Endothelial cell of umbilical vein (primary cell): ENCODE data around the gene EFS. TPM values are rescaled to one million over a fixed set of nuclear protein-coding genes. Genes with fewer than 3 reads are reported as not detected.

Experiments used
- BruUV-seq: library from RNA; stranded (reverse); fragments of 400-500 nt; replicated peaks from 2 replicates; lab custom pipeline; 2021; lab: Mats Ljungman, UMichigan
- CTCF ChIA-PET: fragments of 300-600, 350-600 bp; sonication (Branson Sonifier 250); formaldehyde crosslinking; loops from one replicate; lab custom pipeline; 2021; ENCODE audit warnings: antibody characterized with exemption, inconsistent platforms; lab: Charles Lee
- POLR2A ChIA-PET: fragments of 300-600, 350-600 bp; sonication (Branson Sonifier 250); formaldehyde crosslinking; loops from one replicate; lab custom pipeline; 2021; ENCODE audit warnings: antibody characterized with exemption, inconsistent platforms; lab: Charles Lee
- DNase-seq: peaks from one replicate; pipeline ENCODE4 v3.0.0-alpha.2; 2011; ENCODE audit warnings: low read depth, low spot score
- FAIRE-seq: peaks from 2 replicates; lab custom pipeline; 2011; peaks lifted over from hg19 to GRCh38; lab: Jason Lieb, UNC
- H2AFZ ChIP-seq: 2 replicates; pipeline ENCODE4 v1.6.0; 2012; ENCODE audit warnings: low read depth, low read length, control low read depth, inconsistent platforms
- H3K27ac ChIP-seq: 2 replicates; pipeline ENCODE4 v1.5.1; 2011; ENCODE audit warnings: low read depth, mild to moderate bottlenecking, control low read depth, low read length, moderate library complexity; ENCODE audit not compliant: insufficient read depth
- H3K27me3 ChIP-seq, 2 experiments: 2 replicates each; pipeline versions ENCODE4 v1.6.0 to v1.6.1; 2011; ENCODE audit warnings: low read length in 2 of 2, mixed read lengths in 1 of 2; ENCODE audit not compliant: control insufficient read depth in 2 of 2, insufficient read depth in 2 of 2
- H3K36me3 ChIP-seq, 2 experiments: 2 replicates in 1 of 2; 3 replicates in 1 of 2; pipeline ENCODE4 v1.5.1; 2011; ENCODE audit warnings: low read length in 2 of 2, mild to moderate bottlenecking in 1 of 2, moderate library complexity in 1 of 2; ENCODE audit not compliant: control insufficient read depth in 2 of 2, insufficient read depth in 2 of 2; ENCODE audit errors: extremely low read depth in 1 of 2
- H3K4me1 ChIP-seq: 3 replicates; pipeline ENCODE4 v1.5.1; 2011; ENCODE audit warnings: mild to moderate bottlenecking, low read length; ENCODE audit not compliant: control insufficient read depth, insufficient read depth; ENCODE audit errors: extremely low read depth
- H3K4me2 ChIP-seq: 2 replicates; pipeline ENCODE4 v1.6.1; 2011; ENCODE audit warnings: low read length, control low read depth, mixed read lengths; ENCODE audit not compliant: insufficient read depth
- H3K4me3 ChIP-seq, 3 experiments: fragments of 200-600 bp in 1 of 3; sonication (generic), shearing (Covaris generic) in 1 of 3; replicated peaks in 1 of 3; 2 replicates each; pipeline ENCODE4 v1.5.1; 2011 to 2016; ENCODE audit warnings: control low read depth in 3 of 3, low read length in 3 of 3, mild to moderate bottlenecking in 2 of 3, inconsistent platforms in 1 of 3, low read depth in 1 of 3, moderate library complexity in 1 of 3; ENCODE audit not compliant: insufficient read depth in 1 of 3
- H3K79me2 ChIP-seq: 2 replicates; pipeline ENCODE4 v1.6.0; 2012; ENCODE audit warnings: low read length, inconsistent platforms; ENCODE audit not compliant: control insufficient read depth, insufficient read depth
- H3K9ac ChIP-seq: replicated peaks from 2 replicates; pipeline ENCODE3; 2011; ENCODE audit warnings: low read length, control low read depth; ENCODE audit not compliant: insufficient read depth; ENCODE audit errors: extremely low read depth
- H3K9me1 ChIP-seq: replicated peaks from 3 replicates; pipeline ENCODE4 v1.6.0; 2011; ENCODE audit warnings: mild to moderate bottlenecking, low read length; ENCODE audit not compliant: control insufficient read depth, insufficient read depth; ENCODE audit errors: extremely low read depth
- H3K9me3 ChIP-seq: replicated peaks from 2 replicates; pipeline ENCODE4 v1.5.1; 2012; ENCODE audit warnings: low read length, inconsistent platforms; ENCODE audit not compliant: control insufficient read depth, insufficient read depth
- H4K20me1 ChIP-seq: replicated peaks from 2 replicates; pipeline ENCODE3; 2011; ENCODE audit warnings: mild to moderate bottlenecking, low read length; ENCODE audit not compliant: control insufficient read depth, insufficient read depth; ENCODE audit errors: extremely low read depth
- CTCF ChIP-seq, 2 donors: IDR thresholded peaks; 1 replicate in 1 of 2; 2 replicates in 1 of 2; pipeline ENCODE4 v1.5.1; 2011; ENCODE audit warnings: low read length in 2 of 2, mild to moderate bottlenecking in 2 of 2, moderate library complexity in 2 of 2, control low read depth in 1 of 2, inconsistent platforms in 1 of 2, low read depth in 1 of 2; ENCODE audit not compliant: insufficient read depth in 1 of 2; ENCODE audit errors: extremely low read depth in 1 of 2
- EZH2 ChIP-seq: IDR thresholded peaks from 2 replicates; pipeline ENCODE4 v1.6.1; 2012; ENCODE audit warnings: borderline replicate concordance, low read depth, mild to moderate bottlenecking, moderate library complexity, low read length, inconsistent platforms; ENCODE audit not compliant: severe bottlenecking
- FOS ChIP-seq: IDR thresholded peaks from 2 replicates; pipeline ENCODE4 v1.6.1; 2011; ENCODE audit warnings: mild to moderate bottlenecking, low read length, moderate library complexity, borderline replicate concordance; ENCODE audit not compliant: insufficient read depth
- GATA2 ChIP-seq: IDR thresholded peaks from 2 replicates; pipeline ENCODE4 v1.7.0; 2011; ENCODE audit warnings: low read depth, mild to moderate bottlenecking, moderate library complexity, mixed read lengths, low read length; ENCODE audit not compliant: insufficient read length, insufficient read depth
- JUN ChIP-seq: IDR thresholded peaks from 2 replicates; pipeline ENCODE4 v1.6.1; 2011; ENCODE audit warnings: borderline replicate concordance, low read depth; ENCODE audit not compliant: insufficient read length, insufficient read depth
- MAX ChIP-seq: IDR thresholded peaks from 2 replicates; pipeline ENCODE4 v1.6.1; 2011; ENCODE audit not compliant: insufficient read depth, insufficient read length
- MYC ChIP-seq: IDR thresholded peaks from one replicate; pipeline ENCODE4 v1.6.1; 2011; ENCODE audit warnings: mild to moderate bottlenecking, low read depth, low read length
- POLR2A ChIP-seq: IDR thresholded peaks from 2 replicates; pipeline ENCODE4 v1.6.1; 2012; ENCODE audit warnings: low read depth, mild to moderate bottlenecking, control low read depth, low read length
- POLR2AphosphoS5 ChIP-seq: IDR thresholded peaks from 2 replicates; pipeline ENCODE4 v1.6.1; 2012; ENCODE audit warnings: low read depth, mild to moderate bottlenecking, control low read depth, low read length, moderate library complexity; ENCODE audit not compliant: insufficient read depth
- dilution Hi-C: fragments of 300-500 bp; cut with MboI; formaldehyde crosslinking; loops from one replicate; pipeline ENCODE4 v1.15.0; 2019; ENCODE audit warnings: low sequenced_read_pairs; ENCODE audit not compliant: extremely low pct_ligation_motif_present
- intact Hi-C: fragments of 100-400 bp; cut with micrococcal nuclease; formaldehyde crosslinking; loops from one replicate; pipeline ENCODE4 v1.10.0; 2022
- polyA plus RNA-seq, 4 experiments: library from polyadenylated mRNA; depleted of rRNA in 3 of 4; stranded (reverse) in 3 of 4; unstranded in 1 of 4; fragments of >200 nt; gene quantifications; 2 replicates each; pipeline versions ENCODE4 v1.2.1 to v1.2.3, GENCODE V29; 2011 to 2012; ENCODE audit warnings: missing spikeins in 1 of 4
- total RNA-seq: library from RNA; stranded (reverse); gene quantifications from 2 replicates; pipeline ENCODE4 v1.2.3, GENCODE V29; 2021

EFS gene
- total and polyA plus RNA-seq, 2 donors (not counting 3 experiments of a cell fraction or from before 2014, with no cell fraction given) = 0.03 to 0.13 TPM

- Histone ChIP-seq H3K27ac (no peak overlapping the region), H3K4me3 (no peak overlapping the region), H3K9ac (no peak overlapping the region), H3K4me1 (peaks cover 16% of the 10 kb centered on the region), H3K9me1 (no peaks in the 10 kb centered on the region), H3K9me3 (no peaks in the 10 kb centered on the region), H2AFZ (no peak overlapping the region), H3K79me2 (peaks cover 25% of the 10 kb centered on the region), H3K27me3 (no peaks in the 10 kb centered on the region), H4K20me1 (no peaks in the 10 kb centered on the region), H3K4me2 (no peak overlapping the region), H3K36me3 (peaks cover 12 to 15% of the 10 kb centered on the region in 2 experiments)
- FAIRE-seq (no peak), DNase-seq (no peak)
- ChIA-PET POLR2A (interaction anchor here (0.7 kb wide), 1 partner anchor 17 kb away, joined by 6 read pairs; the partner anchor contains the start of gene BCL2L2), CTCF (interaction anchor here (5.0 kb wide), 1 partner anchor 56 kb away, joined by 48 read pairs; no protein-coding TSS in a partner anchor)
- BruUV-seq = no TSS peak
- intact Hi-C loops = no loop called here
- dilution Hi-C loops = no loop called here
- TF ChIP-seq FOS (no peak), GATA2 (no peak), MYC (no peak), JUN (no peak), MAX (no peak), POLR2A (no peak), CTCF (IDR thresholded peaks at IDR 0.05; ENCODE audit: extremely low read depth in 1 of 2, insufficient read depth in 1 of 2, low read depth in 1 of 2, low read length in 2 of 2) (no peak), POLR2AphosphoS5 (no peak), EZH2 (no peak)
These were observed 40.5 kb downstream of the EFS start for GRCh38 chr14:23324455-23324846.
